AG08395 (cell line): ENCODE data around the gene OR10G8.

Experiments used
- DNase-seq: peaks from one replicate; pipeline ENCODE4 v3.0.0; 2012; ENCODE audit warnings: mixed read lengths, low spot score

The OR10G8 gene

GRCh38 chr11:124077266-124077665 is 50.7 kb downstream of the OR10G8 start:
- DNase-seq, result no peak

DNA sequence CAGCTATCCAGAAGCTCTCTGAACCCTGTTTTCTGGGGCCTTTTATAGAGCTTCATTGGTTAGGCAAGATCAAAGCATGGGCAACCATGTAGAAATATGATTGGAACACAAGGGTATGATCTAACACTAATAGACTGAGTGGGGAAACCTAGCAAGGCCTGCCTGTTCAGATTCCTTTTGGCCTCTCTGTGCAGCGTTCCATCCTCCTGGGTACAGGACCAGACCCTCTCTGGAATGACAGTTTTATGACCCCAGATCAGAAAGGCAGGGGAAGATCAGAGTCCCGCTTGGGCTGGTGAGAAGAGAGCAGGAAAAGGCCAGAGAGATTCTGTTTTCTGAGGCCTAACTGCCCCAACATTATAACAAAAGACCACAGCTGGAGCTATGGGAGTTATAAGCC is 52.0 kb downstream of the OR10G8 start:
- DNase-seq, result no peak

GRCh38 chr11:124079631-124080326 is 53.2 kb downstream of the OR10G8 start:
- DNase-seq, result no peak
